Activated T-helper 1 cell treated with Interleukin-2 at 50 U/mL for 16 hours (primary cell): ENCODE measurements around the gene BRI3.
"Not testable (repeated sequence)": the region's sequence is repeated elsewhere in the genome, so short reads cannot be mapped to it uniquely, and the experiment has no call there.

Experiments used
- DNase-seq: peaks from one replicate; pipeline ENCODE4 v3.0.0-alpha.2; 2020; ENCODE audit warnings: low read depth

The BRI3 gene

GRCh38 chr7:98312201-98312600 lies 30.7 kb downstream of the BRI3 start:
- no peak for DNase-seq

- DNase-seq, result no peak
These were observed 33.0 kb downstream of the BRI3 start for GRCh38 chr7:98314469-98314868.

- DNase-seq, result no peak
These were observed 34.0 kb downstream of the BRI3 start for GRCh38 chr7:98315318-98315993.

DNA sequence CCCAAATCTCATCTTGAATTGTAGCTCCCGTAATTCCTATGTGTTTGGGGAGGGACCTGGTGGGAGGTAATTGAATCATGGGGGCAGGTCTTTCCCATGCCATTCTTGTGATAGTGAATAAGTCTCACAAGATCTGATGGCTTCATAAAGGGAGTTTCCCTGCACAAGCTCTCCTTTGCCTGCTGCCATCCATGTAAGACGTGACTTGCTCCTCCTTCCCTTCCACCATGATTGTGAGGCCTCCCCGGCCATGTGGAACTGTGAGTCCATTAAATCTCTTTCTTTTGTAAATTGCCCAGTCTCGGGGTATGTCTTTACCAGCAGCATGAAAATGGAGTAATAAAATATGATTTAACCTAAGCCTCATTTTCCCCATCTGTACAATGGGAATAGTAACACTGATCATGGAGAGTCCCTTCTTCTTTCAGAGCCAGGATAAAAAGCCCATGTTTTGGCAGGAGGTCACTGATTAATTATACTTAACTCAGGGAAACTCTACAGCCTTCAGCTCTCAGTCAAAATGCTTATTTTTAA lies 34.6 kb downstream of the BRI3 start:
- DNase-seq, result not testable (repeated sequence)

- DNase-seq, result no peak
These were observed 36.0 kb downstream of the BRI3 start for GRCh38 chr7:98317366-98318040.

- DNase-seq, result no peak
These were observed 37.7 kb downstream of the BRI3 start for GRCh38 chr7:98319176-98319575.

- DNase-seq, result no peak
These were observed 39.8 kb downstream of the BRI3 start for GRCh38 chr7:98321301-98321700.

DNA sequence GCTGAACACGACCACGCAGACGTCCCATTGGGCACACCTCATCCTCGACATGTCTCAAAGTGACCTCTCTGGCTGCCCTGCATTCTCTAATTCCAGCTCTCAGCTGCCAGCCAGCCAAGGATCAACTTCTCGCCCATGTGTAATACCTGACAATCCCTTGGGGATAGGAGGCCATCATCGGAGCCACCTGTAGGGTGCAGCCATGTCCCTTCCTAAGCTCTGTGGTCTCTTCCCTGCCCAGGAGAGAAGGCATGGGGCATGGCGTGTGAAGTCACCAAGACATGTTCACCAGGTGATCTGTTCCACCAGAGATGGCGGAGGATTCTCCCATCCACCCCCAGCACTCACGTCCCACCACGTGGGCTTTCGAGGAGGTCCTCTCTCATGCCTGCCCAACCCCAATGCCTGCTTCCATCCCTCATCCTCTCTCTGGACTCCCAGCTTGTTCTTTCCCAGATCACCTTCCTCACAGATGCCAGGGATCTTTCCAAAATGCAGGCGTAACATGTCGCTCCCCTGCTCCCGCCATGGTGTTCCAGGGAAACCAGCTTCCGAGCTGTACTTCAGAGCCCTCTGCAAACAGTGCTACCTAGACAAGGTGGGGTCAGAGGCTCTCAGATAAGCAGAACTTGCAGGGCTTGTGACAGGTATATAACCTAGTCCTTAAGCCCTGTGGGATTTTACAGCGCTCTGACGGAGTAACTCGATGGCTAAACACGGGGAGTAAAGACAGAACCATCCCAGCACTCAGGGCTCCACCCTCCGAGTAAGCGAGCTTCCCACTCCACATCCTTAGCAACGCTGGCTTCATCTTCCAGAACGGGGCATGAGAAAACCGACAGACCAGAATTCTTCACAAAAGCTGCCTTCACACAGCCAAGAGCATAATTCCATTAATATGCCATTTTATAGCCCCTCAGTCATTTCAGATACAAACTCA lies 41.1 kb downstream of the BRI3 start:
- no peak for DNase-seq

DNA sequence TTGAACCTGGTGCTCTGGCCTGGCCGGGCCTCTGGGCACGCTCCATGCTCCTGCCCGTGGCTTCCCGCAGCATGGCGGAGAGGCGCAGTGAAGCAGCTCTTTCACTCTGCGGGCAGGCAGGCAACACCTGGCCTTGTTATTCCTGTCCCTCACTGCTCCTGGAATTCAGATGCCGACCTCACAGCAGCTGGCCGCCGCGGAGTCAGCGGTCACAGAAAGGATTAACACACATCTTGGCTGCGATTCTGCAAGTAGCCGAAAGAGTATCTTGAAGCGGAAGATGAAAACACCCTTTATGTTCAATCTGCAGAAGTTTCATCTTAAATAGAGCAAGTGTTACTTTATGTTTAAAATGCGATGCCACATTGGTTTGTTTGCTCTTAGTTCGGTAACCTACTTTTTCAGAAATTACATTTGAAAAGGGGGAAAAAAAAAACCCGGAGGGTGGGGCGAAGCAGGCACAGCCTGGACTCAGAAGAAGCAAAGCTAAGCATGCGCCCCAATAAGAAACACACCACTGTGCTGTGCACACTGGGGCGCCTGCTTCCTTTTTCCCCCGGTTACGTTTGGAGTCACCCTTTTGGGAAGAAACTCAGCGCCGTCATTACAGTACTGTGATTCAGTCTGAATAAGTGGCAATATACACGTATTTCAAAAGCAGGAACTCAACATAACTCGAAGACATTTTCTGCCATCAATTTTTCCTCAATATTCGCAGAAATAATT lies 42.3 kb downstream of the BRI3 start:
- no peak for DNase-seq

- DNase-seq, result no peak
These were observed 43.3 kb downstream of the BRI3 start for GRCh38 chr7:98324782-98325181.

GRCh38 chr7:98329100-98329790 lies 47.8 kb downstream of the BRI3 start:
- no peak for DNase-seq

- no peak for DNase-seq
These were observed 48.4 kb downstream of the BRI3 start for GRCh38 chr7:98329791-98330373.

DNA sequence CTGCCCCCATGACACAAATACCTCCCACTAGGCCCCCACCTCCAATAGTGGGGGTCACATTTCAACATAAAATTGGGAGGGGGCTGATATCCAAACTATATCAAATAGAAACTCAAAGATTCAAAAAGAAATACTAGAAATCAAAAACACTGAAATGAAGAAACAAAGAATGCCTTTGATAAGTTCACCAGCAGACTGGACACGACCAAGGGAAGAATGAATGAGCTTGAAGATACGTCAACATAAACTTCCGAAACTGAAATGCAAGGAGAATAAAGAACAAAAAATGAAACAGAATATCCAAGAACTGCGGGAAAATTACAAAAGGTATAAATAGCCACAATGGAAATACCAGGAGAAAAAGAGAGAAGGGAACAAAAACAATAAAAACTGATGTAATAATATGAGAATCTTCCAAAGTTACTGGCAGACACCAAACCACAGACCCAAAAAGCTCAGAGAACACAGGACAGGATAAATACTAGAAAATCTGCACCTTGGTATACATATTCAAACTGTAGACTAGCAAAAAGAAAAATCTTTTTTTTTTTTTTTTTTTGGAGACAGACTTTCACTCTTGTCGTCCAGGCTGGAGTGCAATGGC lies 49.5 kb downstream of the BRI3 start:
- DNase-seq, result no peak

DNA sequence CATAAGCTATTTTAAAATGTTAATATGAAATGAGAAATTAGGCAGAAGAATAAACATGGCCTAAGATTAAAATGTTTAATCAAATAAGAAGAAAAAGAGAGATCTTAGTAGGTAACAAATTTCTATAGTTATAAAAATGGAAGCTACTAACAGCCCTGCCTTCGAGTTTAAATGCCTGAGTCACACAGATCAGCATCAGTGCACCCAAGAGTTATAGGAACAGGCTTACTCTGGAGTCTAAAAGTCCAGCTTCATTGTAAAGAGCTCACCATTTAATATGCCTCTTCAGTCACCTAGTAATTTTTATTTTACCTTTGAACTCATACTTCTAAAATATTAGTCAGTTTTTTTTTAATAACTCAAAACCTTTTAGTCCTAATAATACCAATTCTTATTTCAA lies 52.6 kb downstream of the BRI3 start:
- DNase-seq, result no peak

DNA sequence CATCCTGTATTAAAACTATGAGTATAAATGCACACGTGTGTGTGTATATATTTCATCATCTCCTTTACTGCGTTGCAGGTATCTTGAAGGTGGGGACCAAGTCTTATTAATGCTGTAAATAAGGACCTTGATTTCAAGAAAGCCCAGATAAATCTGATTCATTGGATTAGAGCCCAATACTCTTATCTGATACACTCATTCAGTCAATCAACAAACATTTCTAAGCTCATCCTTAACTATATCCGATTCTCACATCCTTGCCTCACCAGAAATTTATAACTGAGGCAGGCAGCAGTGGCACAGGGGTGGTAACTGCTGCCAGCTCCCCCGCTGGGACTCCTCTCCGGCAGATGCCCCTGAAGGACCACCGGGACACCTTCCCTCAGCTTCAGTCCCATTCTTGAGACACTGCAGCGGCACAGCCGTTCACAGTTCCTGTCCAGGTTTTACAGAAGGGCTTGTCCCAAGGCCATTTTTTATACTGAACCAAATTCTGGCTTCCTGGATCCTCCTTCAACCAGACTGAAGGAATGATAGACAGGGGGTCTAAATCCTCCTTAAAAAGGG lies 54.0 kb downstream of the BRI3 start:
- no peak for DNase-seq

DNA sequence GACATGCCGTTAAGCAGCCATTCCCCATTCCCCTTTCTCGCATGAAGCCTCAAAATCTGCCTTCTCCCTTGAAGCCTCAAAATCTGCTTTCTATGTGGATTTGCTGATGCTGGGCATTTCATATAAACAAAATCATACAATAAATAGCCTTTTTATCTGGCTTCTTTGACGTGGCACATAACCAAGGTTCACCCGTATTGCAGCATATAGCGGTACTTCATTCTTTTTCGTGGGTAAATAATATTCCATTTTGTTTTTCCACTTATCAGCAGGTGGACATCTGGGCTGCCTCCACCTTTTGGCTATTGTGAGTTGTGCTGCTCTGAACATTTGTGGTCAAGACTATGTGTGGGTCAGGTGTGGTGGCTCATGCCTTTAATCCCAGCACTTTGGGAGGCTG lies 57.0 kb downstream of the BRI3 start:
- DNase-seq, result no peak

GRCh38 chr7:98339043-98339442 lies 57.6 kb downstream of the BRI3 start:
- DNase-seq, result no peak

GRCh38 chr7:98341106-98341505 lies 59.6 kb downstream of the BRI3 start:
- no peak for DNase-seq
